Vagina (tissue), 2 donors: ENCODE measurements around the gene GPATCH2L.

ENCODE experiments used
- CTCF ChIP-seq, 3 experiments: fragments of 450-650 bp in 2 of 3; fragments of 200-600 bp in 1 of 3; sonication (generic) in 1 of 3; IDR thresholded peaks; one replicate each; pipeline ENCODE4 v1.5.1; 2017 to 2019; ENCODE audit warnings: antibody characterized with exemption in 3 of 3, mild to moderate bottlenecking in 2 of 3, moderate library complexity in 2 of 3
- POLR2A ChIP-seq, 2 donors: fragments of 450-650 bp; IDR thresholded peaks; one replicate each; pipeline ENCODE4 v1.6.1; 2017; ENCODE audit warnings: antibody characterized with exemption in 2 of 2, mild to moderate bottlenecking in 2 of 2, moderate library complexity in 2 of 2
- POLR2AphosphoS5 ChIP-seq, 2 donors: sonication (generic); formaldehyde crosslinking; IDR thresholded peaks; one replicate each; pipeline ENCODE4 v1.9.0; 2017; ENCODE audit warnings: antibody characterized with exemption in 2 of 2, mild to moderate bottlenecking in 2 of 2, low read depth in 1 of 2; ENCODE audit not compliant: insufficient read depth in 1 of 2

- TF ChIP-seq CTCF (IDR thresholded peaks at IDR 0.05) = no peak
- no peak for TF ChIP-seq POLR2A (IDR thresholded peaks at IDR 0.05)
- no peak for TF ChIP-seq POLR2AphosphoS5 (IDR thresholded peaks at IDR 0.05; ENCODE audit: insufficient read depth in 1 of 2, low read depth in 1 of 2)
Measured at GRCh38 chr14:76129851-76130576, 21.7 kb upstream of the GPATCH2L start.
